ENCODE data around the gene FARS2. TPM values are rescaled to one million over a fixed set of nuclear protein-coding genes. Genes with fewer than 3 reads are reported as not detected.

FARS2 gene
- total RNA-seq, 1 experiment from 2014 or later, result 13.8 TPM

- H3K9me3 ChIP-seq (ENCODE audit: control insufficient read depth in 1 of 2, insufficient read depth in 1 of 2, low read depth in 1 of 2, low read length in 2 of 2), result no peaks in the 10 kb centered on the region
- no TSS peak for BruUV-seq (replicated peaks)
- H3K4me2 ChIP-seq (ENCODE audit: low read length), result no peak overlapping the region
- RAD21 ChIA-PET (ENCODE audit: low non-redundant PET in 1 of 2, low total read pairs in 2 of 2, uncharacterized antibody in 2 of 2, unreplicated experiment in 2 of 2), result no interaction called here
- no peaks in the 10 kb centered on the region for H3K9me2 ChIP-seq (ENCODE audit: insufficient read depth)
- no peak for DNase-seq (ENCODE audit: low read depth, low spot score)
- intact Hi-C loops (cut with micrococcal nuclease), result no loop called here
- no peaks in the 10 kb centered on the region for H4K20me1 ChIP-seq (ENCODE audit: insufficient read depth)
- peaks cover 24% of the 10 kb centered on the region for H3K79me2 ChIP-seq (ENCODE audit: insufficient read depth, low read length)
- H3K36me3 ChIP-seq (ENCODE audit: control insufficient read depth in 1 of 2, insufficient read depth in 2 of 2, low read length in 2 of 2), result no peaks in the 10 kb centered on the region; a peak in 1 of 4 replicates
- no peak overlapping the region for H3K9ac ChIP-seq (ENCODE audit: low read length)
- ATAC-seq, result no peak
- no peak overlapping the region for H3K4me3 ChIP-seq (replicated peaks in 1 of 2; ENCODE audit: low read depth in 1 of 2, low read length in 2 of 2)
- H3K4me1 ChIP-seq (ENCODE audit: control insufficient read depth in 1 of 2, insufficient read depth in 2 of 2, low read length in 2 of 2), result no peaks in the 10 kb centered on the region
- no peaks in the 10 kb centered on the region for H3K27me3 ChIP-seq (ENCODE audit: insufficient read depth, low read length)
- no peak overlapping the region for H2AFZ ChIP-seq (ENCODE audit: low read depth, low read length, poor library complexity, severe bottlenecking)
- POLR2A ChIA-PET, result no interaction called here
- H3K27ac ChIP-seq (ENCODE audit: low read depth, low read length), result no peak overlapping the region
- CTCF ChIA-PET, result interaction anchor here (1.6 kb wide), 1 partner anchor 21 kb away, joined by 3 read pairs; no protein-coding TSS in a partner anchor
- TF ChIP-seq ZFX (IDR thresholded peaks at IDR 0.05) (no peak), ZNF274 (IDR thresholded peaks at IDR 0.05; ENCODE audit: low read depth, low read length) (no peak), EZH2 (IDR thresholded peaks at IDR 0.05) (no peak), MAX (IDR thresholded peaks at IDR 0.05) (no peak), ZBTB33 (IDR thresholded peaks at IDR 0.05; ENCODE audit: extremely low read depth, insufficient replicate concordance, low read length) (no peak), SIN3A (IDR thresholded peaks at IDR 0.05; ENCODE audit: low read depth) (no peak), ATF3 (IDR thresholded peaks at IDR 0.05) (no peak), CTCF (IDR thresholded peaks at IDR 0.05 in 2 of 3, conservative IDR thresholded peaks at IDR 0.05 in 1 of 3; ENCODE audit: borderline replicate concordance in 1 of 3, insufficient read depth in 1 of 3, low read depth in 2 of 3, low read length in 2 of 3) (no peak), CEBPB (IDR thresholded peaks at IDR 0.05; ENCODE audit: low read depth) (no peak), EZH2phosphoT487 (IDR thresholded peaks at IDR 0.05; ENCODE audit: borderline replicate concordance) (no peak), REST (IDR thresholded peaks at IDR 0.05; ENCODE audit: low read depth) (no peak), POLR2A (IDR thresholded peaks at IDR 0.05; ENCODE audit: borderline replicate concordance, extremely low read depth, insufficient read depth, insufficient read length) (no peak), EGR1 (IDR thresholded peaks at IDR 0.05; ENCODE audit: low read depth) (no peak), SP1 (IDR thresholded peaks at IDR 0.05; ENCODE audit: low read depth) (no peak), POLR2AphosphoS5 (IDR thresholded peaks at IDR 0.05; ENCODE audit: low read depth, low read length) (no peak), FOSL1 (IDR thresholded peaks at IDR 0.05; ENCODE audit: low read depth) (no peak), SRF (IDR thresholded peaks at IDR 0.05; ENCODE audit: low read depth) (no peak), YY1 (IDR thresholded peaks at IDR 0.05; ENCODE audit: extremely low read depth, insufficient replicate concordance, low read depth, low read length) (no peak)
These were observed 25.5 kb upstream of the FARS2 start for GRCh38 chr6:5235830-5236229.

Data from HCT116 (cell line).